K562 (cell line): ENCODE measurements around the gene GPR179. TPM values are rescaled to one million over a fixed set of nuclear protein-coding genes. Genes with fewer than 3 reads are reported as not detected.

ENCODE experiments used
- MGA ChIP-seq: fragments of 450-650 bp; IDR thresholded peaks from 2 replicates; pipeline ENCODE4 v1.6.1; 2016; ENCODE audit warnings: mild to moderate bottlenecking, moderate library complexity
- POLR2AphosphoS5 ChIP-seq: IDR thresholded peaks from 2 replicates; pipeline ENCODE4 v1.6.1; 2011; ENCODE audit warnings: mild to moderate bottlenecking, low read depth, low read length, moderate library complexity; ENCODE audit not compliant: control insufficient read depth, insufficient read depth
- SRF ChIP-seq, 2 experiments: fragments of 250-450, 450-650 bp in 1 of 2; sonication (Bioruptor Pico) in 1 of 2; sonication (generic) in 1 of 2; formaldehyde crosslinking; IDR thresholded peaks; 2 replicates each; pipeline versions ENCODE4 v1.5.0 to v1.5.1; 2020 to 2022; ENCODE audit warnings: mild to moderate bottlenecking in 1 of 2, missing genetic modification reagents in 1 of 2
- polyA plus RNA-seq, 8 experiments: library from polyadenylated mRNA; depleted of rRNA in 4 of 8; stranded (reverse) in 5 of 8; unstranded in 3 of 8; fragments of >200 nt; fragmentation: Nextera tagmentation in 2 of 8; fragmentation: Illumina TruSeq in 1 of 8; extraction: Ambion mirVana in 2 of 8; extraction: Trizol in 1 of 8; gene quantifications; 2 replicates each; pipeline versions ENCODE4 v1.2.1 to v1.2.3, GENCODE V29; 2011 to 2014; ENCODE audit warnings: inconsistent platforms in 1 of 8, missing spikeins in 1 of 8
- total RNA-seq, 7 experiments: library from RNA; depleted of rRNA in 6 of 7; stranded (reverse); fragments of >200 nt in 6 of 7; fragmentation: Illumina TruSeq in 2 of 7; extraction: Trizol in 2 of 7; gene quantifications; 2 replicates each; pipeline versions ENCODE4 v1.2.1 to v1.2.3, GENCODE V29; 2011 to 2021; ENCODE audit warnings: low replicate concordance in 1 of 7

GPR179 gene
- total and polyA plus RNA-seq, 9 of the 15 experiments (the other 6 are each of a cell fraction or from before 2014, with no cell fraction given): not detected

- peak; percentile 83 for TF ChIP-seq MGA
- TF ChIP-seq POLR2AphosphoS5: peak; percentile 66
- TF ChIP-seq SRF (CRISPR knock-in tag; IDR thresholded peaks at IDR 0.05): 0 out of 4 replicates have a peak, but pooled peaks of 1 of the 2 experiments have one; percentile 31
Measured at GRCh38 chr17:38351412-38352222, 7.9 kb upstream of the GPR179 start, which contains the start of gene SOCS7 (continued).
